Lung (tissue), 12 donors: Measurements from ENCODE around the gene DUSP9. TPM values are rescaled to one million over a fixed set of nuclear protein-coding genes. Genes with fewer than 3 reads are reported as not detected.

Source experiments
- ATAC-seq: fragments of 200-7000 bp; cut with Tn5 transposase; one replicate; pipeline ENCODE4 v1.9.1; 2020; ENCODE audit warnings: moderate number of reproducible peaks; ENCODE audit not compliant: insufficient read depth, low FRiP score
- DNase-seq, 3 donors: peaks; one replicate each; pipeline ENCODE4 v3.0.0-alpha.2; 2013 to 2017
- H3K27ac ChIP-seq, 2 donors: one replicate each; pipeline ENCODE4 v1.5.1; 2013; ENCODE audit warnings: mild to moderate bottlenecking in 2 of 2, moderate library complexity in 2 of 2, control low read depth in 1 of 2, inconsistent platforms in 1 of 2, low read depth in 1 of 2, low read length in 1 of 2
- H3K27me3 ChIP-seq, 3 donors: one replicate each; pipeline ENCODE4 v1.5.1; 2013; ENCODE audit warnings: low read length in 2 of 3; ENCODE audit not compliant: control insufficient read depth in 3 of 3, insufficient read depth in 3 of 3
- H3K36me3 ChIP-seq, 4 donors: one replicate each; pipeline ENCODE4 v1.5.1; 2013; ENCODE audit warnings: low read length in 4 of 4, mild to moderate bottlenecking in 1 of 4, moderate library complexity in 1 of 4; ENCODE audit not compliant: control insufficient read depth in 4 of 4, insufficient read depth in 4 of 4
- H3K4me1 ChIP-seq, 5 donors: one replicate each; pipeline ENCODE4 v1.5.1; 2013; ENCODE audit warnings: low read length in 5 of 5, mild to moderate bottlenecking in 2 of 5, moderate library complexity in 1 of 5; ENCODE audit not compliant: control insufficient read depth in 5 of 5, insufficient read depth in 5 of 5
- H3K4me3 ChIP-seq: one replicate; pipeline ENCODE4 v1.5.1; 2013; ENCODE audit warnings: mild to moderate bottlenecking, control low read depth, moderate library complexity
- H3K9ac ChIP-seq, 2 donors: one replicate each; pipeline ENCODE4 v1.5.1; 2013; ENCODE audit warnings: low read length in 2 of 2, control low read depth in 1 of 2; ENCODE audit not compliant: insufficient read depth in 1 of 2
- H3K9me3 ChIP-seq, 4 donors: one replicate each; pipeline ENCODE4 v1.5.1; 2013; ENCODE audit warnings: low read length in 3 of 4, mild to moderate bottlenecking in 1 of 4, moderate library complexity in 1 of 4; ENCODE audit not compliant: control insufficient read depth in 4 of 4, insufficient read depth in 3 of 4
- WGBS, 2 donors: extraction: QIAGEN DNeasy Blood & Tissue Kit; methylation state at CpG; one replicate each; pipeline ENCODE4 v1.1.7; 2013; 5-methylcytosine and 5-hydroxymethylcytosine counted together
- polyA plus RNA-seq, 2 donors: library from polyadenylated mRNA; stranded (reverse); fragments of 200-250 nt; gene quantifications; one replicate each; pipeline ENCODE4 v1.2.1, GENCODE V29; 2013
- total RNA-seq, 2 donors: library from RNA; depleted of rRNA in 1 of 2; stranded (reverse); fragments of >200 nt in 1 of 2; gene quantifications; one replicate each; pipeline ENCODE4 v1.2.1, GENCODE V29; 2014 to 2021
- TF ChIP-seq, protein P1 (sequence below): IDR thresholded peaks from 2 replicates; pipeline ENCODE4 v1.5.1; 2012; ENCODE audit warnings: mild to moderate bottlenecking; ENCODE audit errors: control extremely low read depth, extremely low read depth
- donor health status: control.
- donor health status: control.
- donor health status: Bipolar disorder and iron deficiency.
- donor health status: healthy.
- donor health status: DM: yes; HTN: yes; CAD: no.

The DUSP9 gene
- total and polyA plus RNA-seq, 4 donors: 0.10 to 0.55 (median 0.23) TPM

DNA sequence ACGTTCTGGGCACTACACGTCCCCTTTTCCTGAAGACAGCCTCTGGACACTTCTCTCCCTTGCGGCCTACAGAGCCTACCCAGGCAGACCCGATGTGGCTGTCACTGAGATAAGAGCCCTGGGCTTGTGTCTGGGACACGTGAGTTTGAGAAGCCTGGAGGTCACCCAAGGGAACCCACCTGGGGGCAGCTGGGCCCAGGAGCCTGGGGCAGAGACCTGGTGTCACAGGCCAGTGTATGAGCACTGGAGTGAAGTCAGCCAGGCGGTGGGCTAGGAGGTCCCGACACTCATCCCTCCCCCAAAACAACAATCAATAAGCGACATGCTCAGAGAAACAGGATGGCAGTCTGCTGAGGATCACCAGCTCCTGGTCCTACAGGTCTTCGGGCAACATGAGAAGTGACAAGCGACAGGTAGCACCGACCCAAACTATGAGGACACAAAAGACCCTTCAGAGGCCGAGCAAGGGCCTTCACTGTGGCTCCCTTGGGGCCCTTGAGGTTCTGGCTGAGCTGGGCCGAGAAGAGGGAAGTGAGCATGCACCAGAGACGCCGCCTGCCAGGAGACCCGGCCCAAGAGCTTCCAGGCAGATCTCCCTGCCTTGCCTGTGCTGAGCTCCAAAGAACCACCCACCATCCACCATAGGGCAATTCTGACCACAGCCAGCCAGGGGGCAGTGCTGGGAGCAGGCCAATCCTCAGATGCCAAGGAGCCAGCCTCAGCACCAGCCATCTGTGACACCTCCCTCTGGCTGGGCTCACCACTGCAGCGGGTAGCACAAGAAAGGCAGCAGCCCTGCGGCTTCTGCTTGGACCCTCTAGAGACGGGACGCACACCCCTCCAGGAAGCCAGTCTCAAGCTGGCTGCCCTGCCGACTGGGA, 11.0 kb upstream of the DUSP9 start:
- 72 to 82% methylated on average over 14 to 21 of the region's 21 CpGs for WGBS, 2 donors
- peaks cover 0 to 9% (median 4%) of the 10 kb centered on the region in 5 donors for H3K4me1 ChIP-seq
- H3K4me3 ChIP-seq: no peak overlapping the region
- no peak for DNase-seq
- H3K27ac ChIP-seq: no peak overlapping the region
- H3K9me3 ChIP-seq: peaks cover 0 to 7% (median 0%) of the 10 kb centered on the region in 4 donors
- ATAC-seq: no peak
- no peaks in the 10 kb centered on the region for H3K36me3 ChIP-seq
- no peak overlapping the region for H3K9ac ChIP-seq
- TF ChIP-seq, protein P1, sequence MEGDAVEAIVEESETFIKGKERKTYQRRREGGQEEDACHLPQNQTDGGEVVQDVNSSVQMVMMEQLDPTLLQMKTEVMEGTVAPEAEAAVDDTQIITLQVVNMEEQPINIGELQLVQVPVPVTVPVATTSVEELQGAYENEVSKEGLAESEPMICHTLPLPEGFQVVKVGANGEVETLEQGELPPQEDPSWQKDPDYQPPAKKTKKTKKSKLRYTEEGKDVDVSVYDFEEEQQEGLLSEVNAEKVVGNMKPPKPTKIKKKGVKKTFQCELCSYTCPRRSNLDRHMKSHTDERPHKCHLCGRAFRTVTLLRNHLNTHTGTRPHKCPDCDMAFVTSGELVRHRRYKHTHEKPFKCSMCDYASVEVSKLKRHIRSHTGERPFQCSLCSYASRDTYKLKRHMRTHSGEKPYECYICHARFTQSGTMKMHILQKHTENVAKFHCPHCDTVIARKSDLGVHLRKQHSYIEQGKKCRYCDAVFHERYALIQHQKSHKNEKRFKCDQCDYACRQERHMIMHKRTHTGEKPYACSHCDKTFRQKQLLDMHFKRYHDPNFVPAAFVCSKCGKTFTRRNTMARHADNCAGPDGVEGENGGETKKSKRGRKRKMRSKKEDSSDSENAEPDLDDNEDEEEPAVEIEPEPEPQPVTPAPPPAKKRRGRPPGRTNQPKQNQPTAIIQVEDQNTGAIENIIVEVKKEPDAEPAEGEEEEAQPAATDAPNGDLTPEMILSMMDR: no peak
- peaks cover 0 to 7% (median 3%) of the 10 kb centered on the region in 3 donors for H3K27me3 ChIP-seq

DNA sequence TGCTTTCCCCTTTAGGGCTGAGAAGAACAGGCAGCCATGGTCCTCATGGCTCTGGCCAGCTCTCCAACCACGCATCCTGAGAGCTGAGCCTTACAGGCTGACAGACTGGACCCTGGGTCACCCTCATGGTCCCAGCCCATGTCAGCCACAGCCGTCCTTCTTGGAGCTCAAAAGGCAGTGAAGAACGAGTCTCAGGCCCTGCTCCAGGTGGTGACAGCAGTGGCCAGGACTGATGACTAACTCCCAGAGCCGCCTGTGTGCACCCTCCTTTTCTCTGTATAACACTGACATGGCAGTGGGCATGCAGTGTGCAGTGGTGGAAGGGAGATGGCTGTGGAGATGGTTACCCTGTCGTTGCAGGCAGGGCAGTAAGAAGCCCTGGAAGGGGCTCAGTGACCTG, 10.3 kb upstream of the DUSP9 start:
- ATAC-seq: no peak
- peaks cover 0 to 10% (median 0%) of the 10 kb centered on the region in 4 donors for H3K9me3 ChIP-seq
- peaks cover 0 to 8% (median 8%) of the 10 kb centered on the region in 3 donors for H3K27me3 ChIP-seq

GRCh38 chrX:153637121-153638040, 9.6 kb upstream of the DUSP9 start:
- ATAC-seq (no peak), DNase-seq (peak in 1 of 3 donors; percentile 9)
- peaks cover 3 to 9% (median 4%) of the 10 kb centered on the region in 5 donors for H3K4me1 ChIP-seq
- H3K27ac ChIP-seq: no peak overlapping the region
- TF ChIP-seq, protein P1: no peak
- H3K4me3 ChIP-seq: no peak overlapping the region
- H3K27me3 ChIP-seq: peaks cover 0 to 10% (median 6%) of the 10 kb centered on the region in 3 donors
- WGBS, 2 donors: 83 to 90% methylated on average over 5 to 27 of the region's 27 CpGs
- H3K36me3 ChIP-seq: no peaks in the 10 kb centered on the region
- peaks cover 0 to 6% (median 0%) of the 10 kb centered on the region in 4 donors for H3K9me3 ChIP-seq
- no peak overlapping the region for H3K9ac ChIP-seq

More for the DNA sequence above, 10.3 kb upstream of the DUSP9 start:
- Histone ChIP-seq H3K9ac (no peak overlapping the region), H3K4me3 (no peak overlapping the region), H3K36me3 (no peaks in the 10 kb centered on the region), H3K4me1 (peaks cover under 1 to 9% (median 4%) of the 10 kb centered on the region in 5 donors), H3K27ac (no peak overlapping the region)
- TF ChIP-seq, protein P1: no peak
- no peak for DNase-seq
- WGBS, 2 donors: 69 to 89% methylated on average over 5 of the region's 5 CpGs
